Neuronal stem cell (in vitro differentiated cells): ENCODE results near the gene ZNF195.
"Not testable (repeated sequence)": the region's sequence is repeated elsewhere in the genome, so short reads cannot be mapped to it uniquely, and the experiment has no call there.

ENCODE experiments used
- DNase-seq: peaks from one replicate; pipeline ENCODE4 v3.0.0-alpha.2; 2013; ENCODE audit warnings: low spot score
- H2AFZ ChIP-seq: one replicate; pipeline ENCODE4 v1.6.1; 2013; ENCODE audit warnings: mild to moderate bottlenecking, low read length, inconsistent platforms
- H2AK5ac ChIP-seq: 2 replicates; pipeline ENCODE4 v1.6.1; 2013; ENCODE audit warnings: low read depth, mild to moderate bottlenecking, inconsistent platforms, low read length, moderate library complexity, mixed read lengths
- H2BK120ac ChIP-seq: 2 replicates; pipeline ENCODE4 v1.6.1; 2013; ENCODE audit warnings: low read depth, mild to moderate bottlenecking, inconsistent platforms, low read length, moderate library complexity, mixed read lengths
- H2BK12ac ChIP-seq: one replicate; pipeline ENCODE4 v1.6.1; 2013; ENCODE audit warnings: low read length, inconsistent platforms
- H2BK15ac ChIP-seq: 2 replicates; pipeline ENCODE4 v1.6.1; 2013; ENCODE audit warnings: mild to moderate bottlenecking, low read length, inconsistent platforms, mixed read lengths
- H2BK5ac ChIP-seq: one replicate; pipeline ENCODE4 v1.6.1; 2013; ENCODE audit warnings: inconsistent platforms, mild to moderate bottlenecking, low read length, moderate library complexity
- H3K14ac ChIP-seq: one replicate; pipeline ENCODE4 v1.6.1; 2013; ENCODE audit warnings: low read length, inconsistent platforms
- H3K18ac ChIP-seq: 2 replicates; pipeline ENCODE4 v1.6.1; 2013; ENCODE audit warnings: low read length, inconsistent platforms
- H3K23ac ChIP-seq: 2 replicates; pipeline ENCODE4 v1.6.1; 2013; ENCODE audit warnings: low read depth, mild to moderate bottlenecking, mixed read lengths, low read length, inconsistent platforms; ENCODE audit not compliant: poor library complexity
- H3K27ac ChIP-seq: replicated peaks from 3 replicates; pipeline ENCODE4 v1.5.1; 2013; ENCODE audit warnings: low read length, inconsistent platforms
- H3K27me3 ChIP-seq, 3 experiments: 2 replicates each; pipeline ENCODE4 v1.6.1; 2013; ENCODE audit warnings: low read length in 3 of 3, mild to moderate bottlenecking in 2 of 3, inconsistent platforms in 1 of 3, low read depth in 1 of 3, mixed read lengths in 1 of 3, moderate library complexity in 1 of 3; ENCODE audit not compliant: control insufficient read depth in 3 of 3, insufficient read depth in 3 of 3
- H3K36me3 ChIP-seq, 2 donors: replicated peaks in 1 of 2; 2 replicates each; pipeline ENCODE4 v1.6.1; 2013; ENCODE audit warnings: low read length in 2 of 2; ENCODE audit not compliant: control insufficient read depth in 2 of 2, insufficient read depth in 2 of 2
- H3K4ac ChIP-seq: 2 replicates; pipeline ENCODE4 v1.6.1; 2013; ENCODE audit warnings: inconsistent platforms, mild to moderate bottlenecking, low read length, moderate library complexity
- H3K4me1 ChIP-seq, 2 donors: 1 replicate in 1 of 2; 2 replicates in 1 of 2; pipeline ENCODE4 v1.6.1; 2013; ENCODE audit warnings: low read length in 2 of 2, low read depth in 1 of 2; ENCODE audit not compliant: control insufficient read depth in 2 of 2, insufficient read depth in 1 of 2
- H3K4me2 ChIP-seq: one replicate; pipeline ENCODE4 v1.6.1; 2013; ENCODE audit warnings: mild to moderate bottlenecking, low read length, inconsistent platforms; ENCODE audit not compliant: insufficient read depth, poor library complexity, severe bottlenecking
- H3K4me3 ChIP-seq, 2 donors: 2 replicates each; pipeline ENCODE4 v1.5.1; 2013; ENCODE audit warnings: low read length in 2 of 2, mild to moderate bottlenecking in 2 of 2, inconsistent platforms in 1 of 2, moderate library complexity in 1 of 2
- H3K79me1 ChIP-seq: one replicate; pipeline ENCODE4 v1.6.1; 2013; ENCODE audit warnings: low read depth, mild to moderate bottlenecking, inconsistent platforms, low read length, moderate library complexity
- H3K9ac ChIP-seq: one replicate; pipeline ENCODE4 v1.6.1; 2013; ENCODE audit warnings: mild to moderate bottlenecking, low read depth, low read length, inconsistent platforms; ENCODE audit not compliant: poor library complexity
- H3K9me3 ChIP-seq, 2 donors: replicated peaks in 1 of 2; 2 replicates each; pipeline versions ENCODE3 to v1.6.1; 2013; ENCODE audit warnings: low read length in 2 of 2, mild to moderate bottlenecking in 2 of 2, inconsistent platforms in 1 of 2, low read depth in 1 of 2, mixed read lengths in 1 of 2, moderate library complexity in 1 of 2; ENCODE audit not compliant: control insufficient read depth in 2 of 2, insufficient read depth in 1 of 2
- H4K8ac ChIP-seq: one replicate; pipeline ENCODE4 v1.6.1; 2013; ENCODE audit warnings: low read depth, mild to moderate bottlenecking, inconsistent platforms, low read length, moderate library complexity
- H4K91ac ChIP-seq: one replicate; pipeline ENCODE4 v1.6.1; 2013; ENCODE audit warnings: low read length, low read depth, mild to moderate bottlenecking, inconsistent platforms; ENCODE audit not compliant: poor library complexity
- WGBS, 2 donors: extraction: QIAGEN DNeasy Blood & Tissue Kit; methylation state at CpG; one replicate each; pipeline ENCODE4 v1.1.7; 2013; ENCODE audit warnings: missing lambda C conversion rate in 2 of 2, mixed read lengths in 1 of 2; ENCODE audit not compliant: insufficient read length in 2 of 2, insufficient replicate concordance in 1 of 2; ENCODE audit errors: extremely low coverage in 2 of 2; 5-methylcytosine and 5-hydroxymethylcytosine counted together

ZNF195 gene

GRCh38 chr11:3331078-3331477 is 47.9 kb downstream of the ZNF195 start:
- H2BK15ac ChIP-seq, H3K27me3 ChIP-seq, H3K9ac ChIP-seq, H3K4me2 ChIP-seq, H2BK12ac ChIP-seq, H3K4ac ChIP-seq, H3K14ac ChIP-seq, H3K27ac ChIP-seq, H2AFZ ChIP-seq, H3K9me3 ChIP-seq, H3K4me3 ChIP-seq, H3K23ac ChIP-seq, H4K91ac ChIP-seq, H3K79me1 ChIP-seq, H3K36me3 ChIP-seq, DNase-seq, H2BK120ac ChIP-seq, H3K4me1 ChIP-seq, H4K8ac ChIP-seq, H3K18ac ChIP-seq, H2AK5ac ChIP-seq, H2BK5ac ChIP-seq: not testable (repeated sequence)
- WGBS, 2 donors: no CpG with 5 or more reads among the region's 3 CpGs

- not testable (repeated sequence) for H3K27me3 ChIP-seq, H3K79me1 ChIP-seq, H3K14ac ChIP-seq, H3K9ac ChIP-seq, H2BK5ac ChIP-seq, DNase-seq, H3K9me3 ChIP-seq, H4K8ac ChIP-seq, H3K4ac ChIP-seq, H2AK5ac ChIP-seq, H2BK12ac ChIP-seq, H3K4me3 ChIP-seq, H3K18ac ChIP-seq, H3K23ac ChIP-seq, H2AFZ ChIP-seq, H3K27ac ChIP-seq, H3K4me1 ChIP-seq, H4K91ac ChIP-seq, H2BK15ac ChIP-seq, H2BK120ac ChIP-seq, H3K36me3 ChIP-seq, H3K4me2 ChIP-seq
- no CpG with 5 or more reads among the region's 12 CpGs for WGBS, 2 donors
Observed at GRCh38 chr11:3330064-3330463, 48.9 kb downstream of the ZNF195 start.

DNA sequence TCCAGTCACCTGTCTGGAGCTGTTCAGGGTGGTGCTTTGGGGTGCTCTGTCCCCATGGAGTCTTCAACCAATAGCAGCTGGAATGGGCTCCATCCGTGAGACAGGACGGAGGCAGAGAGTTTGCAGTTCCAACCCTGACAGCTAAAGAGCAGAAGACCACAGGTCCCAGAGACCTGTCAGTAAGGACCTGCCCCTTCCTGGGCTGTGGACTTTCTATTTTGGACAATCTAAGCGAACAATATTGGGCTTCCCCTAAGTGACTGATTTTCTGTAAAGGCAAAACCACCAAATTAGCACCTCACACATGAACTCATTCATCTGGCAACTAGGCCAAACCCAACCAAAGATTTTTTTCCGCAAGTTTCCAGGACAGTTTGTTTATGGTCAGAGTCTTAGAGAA is 50.4 kb downstream of the ZNF195 start:
- H3K14ac ChIP-seq, H3K9ac ChIP-seq, H2BK15ac ChIP-seq, H2BK120ac ChIP-seq, H4K91ac ChIP-seq, H3K9me3 ChIP-seq, H2AFZ ChIP-seq, H3K36me3 ChIP-seq, H3K79me1 ChIP-seq, H3K4me2 ChIP-seq, H2AK5ac ChIP-seq, H3K27ac ChIP-seq, H3K4me3 ChIP-seq, H3K27me3 ChIP-seq, H3K4me1 ChIP-seq, H3K4ac ChIP-seq, H2BK5ac ChIP-seq, DNase-seq, H4K8ac ChIP-seq, H2BK12ac ChIP-seq, H3K18ac ChIP-seq, H3K23ac ChIP-seq: not testable (repeated sequence)
- WGBS, 2 donors: no CpG with 5 or more reads among the region's 4 CpGs

DNA sequence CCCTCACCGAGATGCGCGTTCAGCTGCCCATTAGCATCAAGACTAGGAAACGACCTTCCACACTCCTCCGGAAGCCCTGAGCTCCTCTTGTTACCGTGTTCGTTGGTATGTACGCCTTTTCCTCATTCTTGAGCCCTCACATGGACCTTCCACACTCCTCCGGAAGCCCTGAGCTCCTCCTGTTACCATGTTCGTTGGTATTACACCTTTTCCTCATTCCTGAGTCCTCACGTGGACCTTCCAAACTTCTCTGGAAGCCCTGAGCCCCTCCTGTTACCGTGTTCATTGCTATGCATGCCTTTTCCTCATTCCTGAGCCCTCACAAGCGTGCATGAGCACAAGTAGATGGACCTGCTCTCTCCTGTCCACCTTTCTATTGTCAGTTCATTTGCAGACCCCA is 52.5 kb downstream of the ZNF195 start:
- not testable (repeated sequence) for H3K36me3 ChIP-seq, H2BK120ac ChIP-seq
- no CpG with 5 or more reads among the region's 13 CpGs for WGBS, 2 donors

More for the DNA sequence above, 52.5 kb downstream of the ZNF195 start:
- not testable (repeated sequence) for H3K4ac ChIP-seq, H3K79me1 ChIP-seq, H2AK5ac ChIP-seq, H3K4me2 ChIP-seq, H2BK12ac ChIP-seq, H3K14ac ChIP-seq, H2AFZ ChIP-seq, H3K4me3 ChIP-seq, H2BK5ac ChIP-seq, H3K23ac ChIP-seq, H3K27ac ChIP-seq, H3K9me3 ChIP-seq, H3K4me1 ChIP-seq, H3K9ac ChIP-seq, H4K8ac ChIP-seq, H2BK15ac ChIP-seq, DNase-seq, H4K91ac ChIP-seq, H3K27me3 ChIP-seq, H3K18ac ChIP-seq
